IPS-18c (cell line): ENCODE measurements around the gene NCOA3.

Experiments
- H3K4me3 ChIP-seq: 2 replicates; pipeline ENCODE4 v1.7.0; 2013; ENCODE audit warnings: low read depth, mild to moderate bottlenecking, low read length, moderate library complexity; ENCODE audit not compliant: insufficient read depth
- H3K9me3 ChIP-seq: one replicate; pipeline ENCODE4 v1.6.1; 2013; ENCODE audit warnings: mild to moderate bottlenecking, low read length, moderate library complexity; ENCODE audit not compliant: control insufficient read depth, insufficient read depth

NCOA3 gene

GRCh38 chr20:47515843-47516242, 14.2 kb downstream of the NCOA3 start:
- Histone ChIP-seq H3K9me3 (peaks cover 3% of the 10 kb centered on the region), H3K4me3 (no peak overlapping the region)

- H3K9me3 ChIP-seq, result peaks cover 7% of the 10 kb centered on the region
Measured at GRCh38 chr20:47521059-47521808, 19.5 kb downstream of the NCOA3 start.

GRCh38 chr20:47524015-47524784, 22.5 kb downstream of the NCOA3 start:
- H3K9me3 ChIP-seq, result peaks cover 7% of the 10 kb centered on the region
- no peak overlapping the region for H3K4me3 ChIP-seq

More at GRCh38 chr20:47521059-47521808, 19.5 kb downstream of the NCOA3 start:
- no peak overlapping the region for H3K4me3 ChIP-seq

- Histone ChIP-seq H3K4me3 (no peak overlapping the region), H3K9me3 (no peaks in the 10 kb centered on the region)
Measured at GRCh38 chr20:47527004-47527800, 25.5 kb downstream of the NCOA3 start.

GRCh38 chr20:47529840-47530239, 28.2 kb downstream of the NCOA3 start:
- no peak overlapping the region for H3K4me3 ChIP-seq
- H3K9me3 ChIP-seq, result no peaks in the 10 kb centered on the region

- H3K9me3 ChIP-seq, result no peaks in the 10 kb centered on the region
- no peak overlapping the region for H3K4me3 ChIP-seq
Measured at GRCh38 chr20:47531458-47531857, 29.8 kb downstream of the NCOA3 start.

- H3K9me3 ChIP-seq, result no peaks in the 10 kb centered on the region
Measured at GRCh38 chr20:47532002-47532401, 30.3 kb downstream of the NCOA3 start.

GRCh38 chr20:47533518-47534062, 31.9 kb downstream of the NCOA3 start:
- Histone ChIP-seq H3K4me3 (no peak overlapping the region), H3K9me3 (no peaks in the 10 kb centered on the region)

More at GRCh38 chr20:47532002-47532401, 30.3 kb downstream of the NCOA3 start:
- no peak overlapping the region for H3K4me3 ChIP-seq

GRCh38 chr20:47534405-47534804, 32.7 kb downstream of the NCOA3 start:
- Histone ChIP-seq H3K4me3 (no peak overlapping the region), H3K9me3 (no peaks in the 10 kb centered on the region)

- Histone ChIP-seq H3K4me3 (no peak overlapping the region), H3K9me3 (no peaks in the 10 kb centered on the region)
Measured at GRCh38 chr20:47535088-47535487, 33.4 kb downstream of the NCOA3 start.

GRCh38 chr20:47535994-47536393, 34.3 kb downstream of the NCOA3 start:
- Histone ChIP-seq H3K4me3 (no peak overlapping the region), H3K9me3 (no peaks in the 10 kb centered on the region)

- H3K9me3 ChIP-seq, result no peaks in the 10 kb centered on the region
- H3K4me3 ChIP-seq, result no peak overlapping the region
Measured at GRCh38 chr20:47540443-47541354, 39.0 kb downstream of the NCOA3 start.

GRCh38 chr20:47541355-47541922, 39.8 kb downstream of the NCOA3 start:
- no peaks in the 10 kb centered on the region for H3K9me3 ChIP-seq
- H3K4me3 ChIP-seq, result no peak overlapping the region

GRCh38 chr20:47543006-47543431, 41.3 kb downstream of the NCOA3 start:
- H3K4me3 ChIP-seq, result no peak overlapping the region

GRCh38 chr20:47544240-47544639, 42.6 kb downstream of the NCOA3 start:
- Histone ChIP-seq H3K4me3 (no peak overlapping the region), H3K9me3 (no peaks in the 10 kb centered on the region)

More at GRCh38 chr20:47543006-47543431, 41.3 kb downstream of the NCOA3 start:
- H3K9me3 ChIP-seq, result no peaks in the 10 kb centered on the region

- Histone ChIP-seq H3K4me3 (no peak overlapping the region), H3K9me3 (no peaks in the 10 kb centered on the region)
Measured at GRCh38 chr20:47544852-47545251, 43.2 kb downstream of the NCOA3 start.
